ENCODE measurements around the gene TNFRSF21.

Gene TNFRSF21

DNA sequence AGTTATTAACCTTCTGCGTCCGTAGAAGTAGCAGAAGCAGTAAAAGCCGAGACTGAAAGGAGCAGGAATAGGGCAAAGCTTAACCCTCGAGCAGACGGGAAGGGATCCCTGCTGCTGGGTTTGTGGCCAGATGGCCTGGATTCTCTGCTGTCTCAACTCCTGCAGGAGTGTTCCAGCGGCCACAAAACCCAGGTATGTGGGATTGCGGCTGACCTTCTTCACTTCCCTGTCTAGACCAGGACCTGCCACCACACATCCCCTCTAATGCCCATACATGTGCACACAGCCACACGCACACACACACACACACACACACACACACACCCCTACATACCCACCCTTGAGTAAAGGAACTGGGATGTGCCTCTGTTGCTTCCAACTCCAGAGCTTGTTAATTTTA lies 33.1 kb upstream of the TNFRSF21 start:
- TF ChIP-seq GATA2 (IDR thresholded peaks at IDR 0.05; ENCODE audit: low read depth, low read length) (no peak), GATA3 (IDR thresholded peaks at IDR 0.05; ENCODE audit: low read depth, low read length) (no peak)

DNA sequence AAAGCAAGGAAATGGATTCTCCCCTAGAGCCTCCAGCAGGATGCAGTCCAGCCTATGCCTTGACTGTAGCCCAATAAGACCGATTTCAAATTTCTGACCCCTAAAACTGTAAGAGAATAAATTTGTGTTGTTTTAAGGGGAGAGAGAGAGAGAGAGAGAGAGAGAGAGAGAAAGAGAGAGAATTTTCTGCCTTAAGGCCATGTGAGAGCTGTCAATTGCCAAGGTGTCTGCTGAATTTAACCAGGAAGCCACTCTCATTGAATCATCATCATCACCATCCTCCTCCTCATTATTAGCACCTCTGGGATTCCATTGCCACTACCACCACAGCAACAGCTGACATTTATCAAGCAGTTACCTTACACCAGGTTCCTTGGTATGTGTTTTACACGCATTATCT lies 27.8 kb upstream of the TNFRSF21 start:
- no peak for TF ChIP-seq GATA3 (IDR thresholded peaks at IDR 0.05; ENCODE audit: low read depth, low read length)

DNA sequence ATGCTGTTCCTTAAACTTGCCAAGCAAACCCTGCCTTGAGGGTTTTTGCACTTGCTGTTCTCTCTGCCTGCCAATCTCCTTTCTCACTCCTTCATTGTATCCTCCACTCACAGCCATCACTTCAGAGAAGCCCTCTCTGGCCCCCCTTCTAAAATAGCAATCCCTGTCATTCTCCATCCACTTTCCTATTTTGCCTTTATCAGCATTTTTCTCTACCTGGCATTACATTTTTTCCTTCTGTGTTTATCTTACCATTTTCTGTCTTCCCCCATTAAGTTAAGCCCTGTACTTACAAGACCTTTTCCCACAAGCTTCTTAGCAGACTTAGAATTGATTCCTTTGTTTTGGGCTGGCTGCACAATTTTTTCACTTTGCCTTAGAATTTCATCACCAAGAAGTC lies 26.6 kb upstream of the TNFRSF21 start:
- no peak for TF ChIP-seq GATA2 (IDR thresholded peaks at IDR 0.05; ENCODE audit: low read depth, low read length)

DNA sequence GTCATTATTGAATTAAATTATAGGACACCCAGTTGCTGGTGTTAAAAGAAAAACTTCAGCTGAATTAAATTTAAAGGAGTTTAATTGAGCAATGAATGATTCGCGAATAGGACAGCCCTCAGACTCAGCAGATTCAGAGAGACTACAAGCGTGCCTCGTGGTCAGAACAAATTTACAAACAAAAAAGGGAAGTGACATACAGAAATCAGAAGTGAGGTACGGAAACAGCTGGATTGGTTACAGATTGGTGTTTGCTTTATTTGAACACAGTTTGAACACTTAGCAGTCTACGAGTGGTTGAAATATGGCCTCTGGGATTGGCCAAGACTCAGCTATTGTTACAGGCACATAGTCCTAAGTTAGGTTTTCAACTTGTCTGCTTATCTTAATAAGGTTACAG lies 25.8 kb upstream of the TNFRSF21 start:
- TF ChIP-seq GATA2 (IDR thresholded peaks at IDR 0.05; ENCODE audit: low read depth, low read length), result no peak
- TF ChIP-seq GATA3 (IDR thresholded peaks at IDR 0.05; ENCODE audit: low read depth, low read length), result no peak

DNA sequence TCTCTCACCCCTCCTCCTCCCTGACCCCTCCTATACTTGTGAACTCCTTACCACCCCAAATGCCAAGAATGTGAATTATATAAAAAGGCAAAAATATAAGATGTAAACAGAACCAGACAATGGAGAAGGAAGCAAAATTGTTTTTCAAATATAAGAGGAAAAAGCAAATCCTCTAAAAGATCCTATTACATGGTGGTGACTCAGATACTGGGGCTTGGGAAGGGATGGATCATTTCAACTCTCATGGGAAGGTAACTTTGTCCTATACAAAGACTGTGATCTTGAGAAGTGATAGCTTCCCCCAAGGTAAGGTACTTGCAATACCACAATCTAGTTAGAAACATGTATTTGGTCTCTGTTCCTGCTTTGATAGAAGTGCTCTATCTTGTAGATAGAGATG lies 24.6 kb upstream of the TNFRSF21 start:
- TF ChIP-seq GATA3 (IDR thresholded peaks at IDR 0.05; ENCODE audit: low read depth, low read length) (no peak), GATA2 (IDR thresholded peaks at IDR 0.05; ENCODE audit: low read depth, low read length) (no peak)

DNA sequence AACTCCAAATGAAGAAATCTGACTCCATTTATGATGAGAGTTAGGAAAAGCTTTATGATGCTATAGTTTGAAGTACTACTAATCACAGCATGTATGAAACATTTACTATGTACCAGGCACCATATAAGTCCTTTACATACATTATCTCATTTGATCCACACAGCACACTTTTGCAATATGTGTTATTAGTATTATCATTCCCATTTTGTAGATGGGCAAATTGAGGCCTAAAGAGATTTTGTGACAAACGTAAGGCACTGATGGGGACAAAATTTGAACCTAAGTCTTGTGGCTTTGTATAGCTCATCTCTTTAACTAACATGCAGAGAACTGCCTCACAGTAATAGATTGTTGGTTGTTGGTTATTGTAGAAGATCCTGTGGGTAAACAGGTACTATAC lies 14.2 kb upstream of the TNFRSF21 start:
- no peak for TF ChIP-seq GATA2 (IDR thresholded peaks at IDR 0.05; ENCODE audit: low read depth, low read length)
- no peak for TF ChIP-seq GATA3 (IDR thresholded peaks at IDR 0.05; ENCODE audit: low read depth, low read length)

DNA sequence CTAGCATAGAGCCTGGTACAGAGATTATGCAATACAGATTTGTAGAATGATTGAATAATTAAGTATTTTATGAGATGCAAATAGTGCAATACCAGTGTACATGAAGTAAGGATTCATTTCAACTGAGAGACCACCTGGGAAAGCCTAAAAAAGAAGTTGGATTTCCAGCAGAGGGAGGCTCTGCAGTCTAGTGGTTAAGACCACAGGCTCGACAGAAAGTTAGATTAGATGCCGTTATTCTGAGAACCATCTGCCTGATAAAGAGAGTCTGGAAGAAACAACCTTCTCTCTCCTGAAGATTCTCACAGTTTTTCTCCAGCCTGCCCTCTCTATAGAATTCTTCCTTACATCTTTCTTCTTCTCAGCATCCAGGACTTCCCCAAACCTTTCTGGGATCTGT lies 13.6 kb upstream of the TNFRSF21 start:
- no peak for TF ChIP-seq GATA2 (IDR thresholded peaks at IDR 0.05; ENCODE audit: low read depth, low read length)
- no peak for TF ChIP-seq GATA3 (IDR thresholded peaks at IDR 0.05; ENCODE audit: low read depth, low read length)

DNA sequence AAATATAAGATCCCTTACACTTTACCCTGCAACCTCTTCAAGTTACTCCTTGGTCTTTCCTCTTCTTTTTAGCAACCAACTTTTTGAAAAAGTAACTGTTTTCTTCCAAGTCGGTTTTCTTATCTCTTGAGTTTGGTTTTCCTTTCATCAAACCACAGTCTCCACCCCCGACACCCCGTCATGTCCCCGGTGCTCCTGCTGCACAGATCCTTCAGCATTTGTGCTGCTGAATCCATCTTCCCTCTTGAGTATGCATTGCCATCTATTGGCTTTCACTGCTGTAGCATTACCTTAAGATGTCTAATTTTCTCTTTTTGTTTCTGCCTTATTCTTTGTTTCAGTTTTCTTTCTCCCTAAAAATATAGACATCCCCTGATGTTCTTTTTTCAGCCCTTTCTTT lies 11.9 kb upstream of the TNFRSF21 start:
- TF ChIP-seq GATA2 (IDR thresholded peaks at IDR 0.05; ENCODE audit: low read depth, low read length) (no peak), GATA3 (IDR thresholded peaks at IDR 0.05; ENCODE audit: low read depth, low read length) (no peak)

DNA sequence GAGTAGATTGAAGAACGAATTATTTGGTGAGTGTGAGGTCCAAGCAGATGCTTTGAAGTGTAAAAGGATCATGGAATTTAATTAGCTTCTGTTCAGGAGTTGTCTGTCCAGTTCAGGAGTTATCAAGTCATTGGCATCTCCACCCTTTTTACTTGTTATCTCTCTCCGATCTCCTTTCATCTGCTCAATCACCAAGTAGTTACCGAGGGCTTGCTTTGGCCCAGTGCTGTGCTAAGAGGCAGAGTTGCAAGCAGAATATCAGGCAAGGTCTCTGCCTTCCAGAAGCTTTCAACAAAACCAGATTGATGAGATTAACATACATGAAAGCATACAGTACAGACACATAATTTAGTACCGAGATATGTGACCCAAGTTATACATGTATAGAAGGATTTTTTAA lies 10.2 kb upstream of the TNFRSF21 start:
- TF ChIP-seq GATA2 (IDR thresholded peaks at IDR 0.05; ENCODE audit: low read depth, low read length) (no peak), GATA3 (IDR thresholded peaks at IDR 0.05; ENCODE audit: low read depth, low read length) (no peak)

DNA sequence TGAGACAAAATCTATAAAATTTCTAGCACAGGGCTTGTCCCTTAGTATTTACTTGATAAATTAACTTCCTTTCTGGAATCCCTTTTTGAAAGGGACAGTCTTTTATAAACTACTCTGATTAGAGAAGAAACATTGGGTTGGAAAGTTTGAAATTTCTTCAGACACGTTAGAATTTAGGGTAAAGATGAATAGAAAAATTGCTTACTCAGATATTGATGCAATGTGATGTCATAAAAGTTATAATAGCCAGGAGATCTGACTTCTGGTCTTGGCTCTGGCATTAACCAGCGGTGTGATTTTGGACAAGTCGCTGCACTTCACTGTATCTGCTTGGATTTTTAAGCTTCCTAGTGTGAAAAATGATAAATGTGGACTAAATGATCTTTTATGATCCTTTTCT lies 9.7 kb upstream of the TNFRSF21 start:
- TF ChIP-seq GATA3 (IDR thresholded peaks at IDR 0.05; ENCODE audit: low read depth, low read length) (no peak), GATA2 (IDR thresholded peaks at IDR 0.05; ENCODE audit: low read depth, low read length) (no peak)

DNA sequence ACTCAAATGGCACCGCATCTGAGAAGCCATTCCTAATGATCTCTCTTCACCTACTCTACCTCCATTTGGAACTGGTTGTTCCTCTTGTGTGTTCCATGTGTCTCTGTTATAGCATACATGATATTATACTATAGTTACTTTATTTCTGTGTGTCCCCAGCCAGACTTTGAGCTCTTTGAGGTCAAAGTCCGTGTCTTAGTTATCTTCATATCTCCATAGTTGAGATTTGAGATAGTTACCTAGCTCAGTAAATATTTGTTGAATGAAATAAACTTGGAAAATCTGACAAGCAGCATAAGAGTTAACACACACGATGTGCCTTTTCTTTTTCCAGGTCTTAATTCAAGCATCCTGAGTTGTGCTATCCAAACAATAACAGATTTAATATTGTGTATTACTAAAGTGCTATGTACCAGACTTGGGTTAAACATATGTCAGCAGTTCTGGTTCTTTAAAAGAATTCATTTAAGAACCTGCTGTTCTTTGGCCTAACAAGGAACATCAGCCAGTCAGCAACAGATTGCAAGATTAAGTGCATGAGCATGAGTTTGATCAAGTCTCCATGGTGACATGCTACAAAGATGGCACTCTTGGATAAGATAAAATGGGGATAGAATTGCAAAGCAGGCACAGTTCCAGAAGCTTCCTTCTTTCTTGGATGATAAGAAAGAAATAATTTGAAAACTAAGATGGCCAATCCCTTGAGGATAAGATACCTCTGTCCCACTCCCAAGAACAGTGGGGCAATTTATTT lies 8.7 kb upstream of the TNFRSF21 start:
- TF ChIP-seq GATA2 (IDR thresholded peaks at IDR 0.05; ENCODE audit: low read depth, low read length) (no peak), GATA3 (IDR thresholded peaks at IDR 0.05; ENCODE audit: low read depth, low read length) (no peak)

DNA sequence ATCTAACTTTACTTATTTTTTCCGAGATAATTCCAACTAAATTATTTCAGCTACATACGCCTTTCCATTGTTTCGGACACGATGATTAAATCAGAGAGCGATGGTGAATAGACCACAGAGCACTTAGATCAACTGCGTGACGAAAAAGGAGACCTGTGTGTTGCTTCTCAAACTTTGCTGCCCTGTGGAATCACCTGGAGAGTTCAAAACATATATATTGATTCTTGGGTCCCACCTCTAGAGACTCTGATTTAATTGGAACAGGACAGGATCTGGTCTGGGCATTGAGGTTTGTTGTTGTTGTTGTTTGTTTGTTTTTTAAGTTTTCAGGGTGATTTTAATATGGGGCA lies 401 bp upstream of the TNFRSF21 start:
- 0 out of 2 replicates have a peak, but pooled peaks have one; percentile 27 for TF ChIP-seq GATA2 (IDR thresholded peaks at IDR 0.05; ENCODE audit: low read depth, low read length)
- TF ChIP-seq GATA3 (IDR thresholded peaks at IDR 0.05; ENCODE audit: low read depth, low read length), result no peak

DNA sequence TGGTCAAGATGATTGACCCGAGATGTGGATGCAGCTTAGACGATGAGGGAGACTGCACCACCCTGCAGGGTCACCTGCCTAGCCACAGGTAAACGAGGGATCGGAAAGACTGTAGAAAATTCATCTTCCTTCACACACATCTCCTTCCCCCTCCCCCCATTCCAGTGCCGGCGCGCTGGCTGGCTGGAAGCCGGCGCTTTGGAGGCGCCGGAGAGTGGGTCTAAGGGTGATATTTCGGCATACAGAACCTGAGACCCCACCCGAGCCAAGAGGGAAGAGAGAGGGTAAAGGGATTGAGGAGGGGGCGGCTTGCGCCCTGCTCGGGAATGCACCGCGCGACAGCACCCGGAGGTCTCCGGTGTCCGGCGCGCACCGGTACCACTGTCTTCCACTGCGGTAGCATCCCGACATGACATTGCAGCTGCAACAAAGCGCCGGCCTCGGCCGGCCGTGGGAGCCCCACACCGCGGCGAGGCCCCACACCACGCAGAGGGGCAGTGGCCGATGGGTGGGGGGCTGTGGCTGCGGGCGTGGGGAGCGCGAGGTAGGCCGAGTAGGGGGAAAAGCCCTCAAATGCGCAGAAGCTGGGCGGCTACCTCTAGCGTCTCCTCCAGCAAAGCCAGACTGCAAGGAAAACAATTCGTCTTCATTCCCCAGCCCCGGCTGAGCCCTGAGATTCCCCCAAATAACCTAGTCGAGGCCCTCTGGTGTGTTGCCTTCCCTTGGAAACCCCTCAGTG lies 984 bp downstream of the TNFRSF21 start:
- TF ChIP-seq GATA3 (IDR thresholded peaks at IDR 0.05; ENCODE audit: low read depth, low read length) (no peak), GATA2 (IDR thresholded peaks at IDR 0.05; ENCODE audit: low read depth, low read length) (no peak)

DNA sequence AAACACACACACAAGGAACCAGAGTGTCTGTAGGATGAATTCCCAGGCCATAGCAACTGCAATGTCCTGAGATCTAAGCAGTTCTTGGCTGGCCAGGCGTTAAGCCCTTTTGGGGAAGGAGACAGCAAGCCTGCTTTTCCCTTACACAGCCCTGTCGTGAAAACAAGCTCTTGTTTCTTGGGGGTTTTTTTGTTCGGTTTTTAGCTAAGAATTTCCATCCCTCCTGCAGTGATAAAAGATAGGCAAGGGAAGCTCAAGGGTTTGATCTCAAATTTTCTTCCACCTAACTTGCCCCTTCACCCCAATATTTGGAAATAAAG lies 1.5 kb downstream of the TNFRSF21 start:
- TF ChIP-seq GATA2 (IDR thresholded peaks at IDR 0.05; ENCODE audit: low read depth, low read length), result no peak
- TF ChIP-seq GATA3 (IDR thresholded peaks at IDR 0.05; ENCODE audit: low read depth, low read length), result no peak

DNA sequence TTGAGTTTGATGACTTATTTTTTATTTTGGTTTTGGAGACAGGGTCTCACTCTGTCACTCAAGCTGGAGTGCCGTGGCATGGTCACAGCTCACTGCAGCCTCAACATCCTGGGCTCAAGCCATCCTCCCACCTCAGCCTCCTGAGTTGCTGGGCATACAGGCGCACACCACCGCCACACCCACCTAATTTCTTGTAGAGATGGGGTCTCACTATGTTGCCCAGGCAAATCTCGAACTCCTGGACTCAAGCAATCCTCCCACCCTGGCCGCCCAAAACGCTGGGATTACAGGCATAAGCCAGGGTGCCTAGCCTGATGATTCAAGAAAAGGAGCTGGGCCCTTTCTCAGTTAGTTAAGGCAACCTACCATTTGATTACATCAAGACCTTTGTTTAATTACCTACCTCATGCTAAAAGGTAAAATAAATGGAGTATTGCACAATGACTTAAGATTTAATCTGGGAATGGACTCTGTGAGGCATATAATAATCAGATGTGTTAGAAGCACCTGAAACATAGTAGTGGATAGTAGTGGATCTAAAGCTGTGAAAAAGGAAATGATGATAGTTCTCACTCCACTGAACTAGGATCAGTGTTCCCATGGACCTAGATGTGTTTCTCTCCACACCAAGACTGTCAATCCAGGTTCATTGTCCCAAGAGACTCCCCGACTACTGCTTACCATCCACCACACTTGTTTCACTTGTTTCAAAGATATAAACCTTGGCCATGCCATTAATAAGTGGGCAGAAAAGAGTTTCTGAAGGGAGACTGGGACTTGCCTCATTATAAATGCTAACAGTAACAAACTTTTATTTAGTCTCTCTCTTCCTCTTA lies 2.1 kb downstream of the TNFRSF21 start:
- TF ChIP-seq GATA2 (IDR thresholded peaks at IDR 0.05; ENCODE audit: low read depth, low read length), result no peak
- no peak for TF ChIP-seq GATA3 (IDR thresholded peaks at IDR 0.05; ENCODE audit: low read depth, low read length)

Data from SH-SY5Y (cell line).